Stimulated activated CD4-positive, alpha-beta T cell treated with anti-CD3 and anti-CD28 coated beads, Interleukin-1b, Interleukin-23, amount 100 ng/mL, for 4 hours (primary cell): ENCODE measurements around the gene TTC5.
"Not testable (repeated sequence)": the region's sequence is repeated elsewhere in the genome, so short reads cannot be mapped to it uniquely, and the experiment has no call there.

Experiments used
- DNase-seq, 2 donors: peaks; one replicate each; pipeline ENCODE4 v3.0.0-alpha.2; 2020; ENCODE audit warnings: low read depth in 2 of 2

TTC5 gene

DNA sequence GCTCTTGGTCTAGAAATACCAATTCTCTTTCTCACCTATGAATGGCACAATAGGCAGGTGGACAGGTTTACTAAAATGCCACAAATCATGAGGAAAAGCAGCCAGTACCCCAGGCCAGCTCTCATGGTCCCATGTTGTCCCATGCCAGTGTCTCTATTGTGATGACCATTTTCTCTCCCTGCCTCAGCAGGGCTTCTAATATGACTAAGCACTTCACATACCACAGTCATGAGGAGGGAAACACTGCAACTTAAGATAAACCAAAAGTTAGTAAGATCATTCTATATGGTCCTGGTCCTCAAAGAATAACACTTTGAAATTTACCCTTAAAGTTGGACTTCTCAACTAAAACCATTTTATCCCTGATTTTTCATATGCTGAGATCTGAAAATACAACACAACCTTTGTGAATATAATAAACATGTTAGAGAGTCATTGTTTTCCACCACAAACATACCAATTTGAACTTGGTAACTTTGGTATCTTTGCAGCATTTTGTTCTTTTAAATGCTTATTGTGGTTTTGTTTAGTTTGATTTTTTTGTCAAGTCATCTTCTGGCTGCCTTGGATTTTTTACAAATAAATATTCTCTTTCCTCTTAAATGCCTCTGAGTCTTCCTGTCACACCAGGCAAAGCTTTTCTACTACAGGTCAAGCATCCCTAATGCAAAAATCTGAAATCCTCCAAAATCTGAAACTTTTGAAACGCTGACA is 3.6 kb downstream of the TTC5 start:
- DNase-seq: no peak

DNA sequence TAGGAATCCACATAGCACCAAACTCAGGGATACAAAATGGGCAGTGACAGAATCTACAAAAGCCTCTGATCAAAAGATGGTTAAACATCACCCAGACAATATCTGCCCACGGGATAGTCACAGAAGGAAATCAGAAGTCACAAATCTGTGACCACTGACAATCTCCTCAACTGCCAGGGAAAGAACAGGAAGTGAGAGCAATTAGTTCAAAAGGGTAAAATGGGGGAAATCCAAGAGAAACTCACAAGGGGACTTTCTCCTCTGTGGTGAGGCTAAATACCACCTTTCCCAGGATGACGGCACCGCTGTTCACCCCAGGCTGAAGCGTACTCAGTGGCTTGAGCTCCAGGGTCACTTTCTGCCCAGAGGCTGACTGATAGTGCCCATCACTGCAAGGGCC is 10.7 kb downstream of the TTC5 start:
- DNase-seq: no peak

- DNase-seq: no peak
Observed at GRCh38 chr14:20294636-20295035, 11.1 kb downstream of the TTC5 start.

DNA sequence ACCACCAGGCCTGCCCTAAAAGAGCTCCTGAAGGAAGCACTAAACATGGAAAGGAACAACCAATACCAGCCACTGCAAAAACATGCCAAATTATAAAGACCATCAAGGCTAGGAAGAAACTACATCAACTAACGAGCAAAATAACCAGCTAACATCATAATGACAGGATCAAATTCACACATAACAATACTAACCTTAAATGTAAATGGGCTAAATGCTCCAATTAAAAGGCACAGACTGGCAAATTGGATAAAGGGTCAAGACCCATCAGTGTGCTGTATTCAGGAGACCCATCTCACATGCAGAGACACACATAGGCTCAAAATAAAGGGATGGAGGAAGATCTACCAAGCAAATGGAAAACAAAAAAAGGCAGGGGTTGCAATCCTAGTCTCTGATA is 23.8 kb downstream of the TTC5 start:
- not testable (repeated sequence) for DNase-seq

GRCh38 chr14:20280265-20280664 is 25.5 kb downstream of the TTC5 start:
- DNase-seq: not testable (repeated sequence)

GRCh38 chr14:20278414-20278813 is 27.3 kb downstream of the TTC5 start:
- DNase-seq: no peak

- no peak for DNase-seq
Observed at GRCh38 chr14:20277409-20277808, 28.3 kb downstream of the TTC5 start.

DNA sequence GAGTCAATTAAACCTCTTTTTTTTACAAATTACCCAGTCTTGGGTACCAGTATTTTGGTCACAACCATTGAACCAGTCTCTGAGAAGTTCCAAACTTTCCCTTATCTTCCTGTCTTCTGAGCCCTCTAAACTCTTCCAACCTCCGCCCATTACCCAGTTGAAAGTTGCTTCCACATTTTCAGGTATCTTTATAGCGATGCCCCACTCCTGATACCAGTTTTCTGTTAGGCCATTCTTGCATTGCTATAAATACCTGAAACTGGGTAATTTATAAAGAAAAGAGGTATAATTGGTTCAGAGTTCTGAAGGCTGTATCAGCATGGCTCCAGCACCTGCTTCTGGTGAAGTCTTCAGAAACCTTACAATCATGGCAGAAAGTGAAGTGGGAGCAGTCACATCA is 31.7 kb downstream of the TTC5 start:
- DNase-seq: no peak

GRCh38 chr14:20264361-20264760 is 41.4 kb downstream of the TTC5 start:
- not testable (repeated sequence) for DNase-seq

- no peak for DNase-seq
Observed at GRCh38 chr14:20262642-20263128, 43.1 kb downstream of the TTC5 start.

GRCh38 chr14:20247646-20248246 is 58.0 kb downstream of the TTC5 start:
- DNase-seq: no peak
